ENCODE results near the gene ASIC5.
"Not testable (repeated sequence)": the region's sequence is repeated elsewhere in the genome, so short reads cannot be mapped to it uniquely, and the experiment has no call there.

ASIC5 gene

DNA sequence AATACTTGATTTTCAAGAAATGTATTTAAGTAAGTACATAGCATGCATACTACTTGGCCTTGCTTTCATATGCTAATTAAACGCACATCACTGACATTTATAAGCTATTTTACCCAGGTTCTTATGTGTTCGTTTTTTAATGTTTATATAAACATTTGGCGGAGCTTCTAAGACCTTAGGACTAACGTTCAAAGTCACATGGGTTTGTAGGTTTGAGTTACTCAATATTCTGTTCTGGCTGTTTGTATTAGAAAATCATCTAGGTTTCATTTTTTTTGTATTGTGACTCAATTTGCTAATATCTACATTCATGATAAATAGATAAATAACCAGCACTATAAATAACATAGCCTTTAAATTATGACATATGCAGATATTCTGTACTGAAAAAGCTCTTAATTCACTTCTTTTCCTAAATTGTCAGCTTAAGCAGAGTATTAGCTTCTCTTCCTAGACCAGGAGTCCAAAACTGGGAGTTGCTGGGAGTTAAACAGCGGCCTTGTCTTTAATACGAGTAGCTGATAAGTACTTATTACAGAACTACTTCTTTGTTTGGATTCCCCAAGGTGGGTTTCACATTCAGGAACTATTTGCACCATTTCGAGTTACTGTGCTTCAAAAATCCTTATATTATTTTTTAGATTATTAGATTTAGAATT is 65.3 kb downstream of the ASIC5 start:
- DNase-seq (ENCODE audit: low spot score) = no peak

GRCh38 chr4:155799794-155800123 is 66.3 kb downstream of the ASIC5 start:
- no peak for DNase-seq (ENCODE audit: low spot score)

DNA sequence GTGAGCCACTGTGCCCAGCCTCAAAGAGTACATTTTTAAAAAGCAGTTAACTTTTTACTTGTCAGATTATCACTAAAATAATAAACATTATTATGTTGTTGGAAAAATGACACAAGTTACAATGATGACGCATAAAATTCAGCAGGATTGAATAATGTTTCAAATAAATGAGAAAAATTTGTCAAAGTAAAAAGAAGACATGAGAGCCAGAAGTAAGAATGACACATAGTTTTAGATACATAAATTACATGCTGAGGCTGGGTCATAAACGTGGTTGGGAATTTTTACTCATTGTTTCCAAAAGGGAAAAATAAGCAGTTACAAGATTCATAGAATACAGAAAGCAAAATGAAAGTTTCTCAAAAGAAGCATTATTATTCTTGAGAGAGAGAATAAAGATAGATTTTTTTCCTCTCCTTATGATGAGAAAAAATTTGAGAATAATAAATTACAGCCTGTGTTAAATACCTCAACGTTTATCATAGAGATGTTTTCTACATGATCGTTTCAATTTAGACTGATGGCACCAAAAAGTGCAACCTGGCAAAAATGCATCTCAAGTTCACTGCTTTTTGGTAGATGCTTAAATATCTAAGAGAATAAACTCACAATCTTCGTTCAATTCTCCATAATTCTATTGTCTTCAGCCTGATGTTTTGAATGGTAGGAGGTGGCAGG is 66.8 kb downstream of the ASIC5 start:
- no peak for DNase-seq (ENCODE audit: low spot score)

- DNase-seq (ENCODE audit: low spot score) = not testable (repeated sequence)
Observed at GRCh38 chr4:155797581-155797980, 68.5 kb downstream of the ASIC5 start.

DNA sequence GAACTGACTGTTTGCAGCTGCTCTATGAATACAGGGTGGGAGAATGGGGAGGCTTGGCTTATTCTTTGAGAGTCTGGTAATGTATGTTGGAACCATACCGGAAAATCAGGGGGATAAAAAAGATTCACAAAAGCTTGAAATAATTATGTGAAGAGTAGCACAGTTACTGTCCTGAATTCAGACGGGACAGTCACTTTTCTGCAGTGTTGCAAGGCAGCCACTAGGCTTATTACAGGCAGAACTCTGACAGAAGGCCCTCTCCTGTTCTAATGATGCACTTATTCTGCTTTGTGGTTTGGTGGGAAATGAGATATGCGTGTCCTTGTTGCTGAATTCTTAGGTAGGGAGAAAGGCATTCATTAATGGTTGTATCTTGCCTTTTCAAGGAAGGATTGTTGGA is 70.1 kb downstream of the ASIC5 start:
- DNase-seq (ENCODE audit: low spot score) = peak; percentile 40

GRCh38 chr4:155794589-155795236 is 71.4 kb downstream of the ASIC5 start:
- DNase-seq (ENCODE audit: low spot score) = no peak

DNA sequence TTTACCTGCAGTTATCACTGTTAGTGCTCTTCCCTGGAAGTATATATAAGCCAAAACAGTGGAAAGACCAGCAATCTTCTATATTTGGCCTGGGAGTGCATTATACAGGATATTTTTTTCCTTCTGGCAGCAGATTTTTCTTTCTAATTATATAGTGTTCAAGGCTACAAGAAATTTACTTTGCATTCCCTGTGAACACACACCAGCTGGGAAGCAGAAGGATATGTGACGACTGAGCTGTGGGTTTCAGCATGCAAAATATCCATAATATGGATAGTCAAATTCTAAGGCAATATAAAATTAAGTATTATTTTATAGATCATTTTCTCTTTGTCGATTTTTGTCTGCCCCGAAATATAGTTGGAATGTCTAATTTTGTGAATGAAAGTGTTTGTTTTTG is 76.1 kb downstream of the ASIC5 start:
- DNase-seq (ENCODE audit: low spot score) = no peak

GRCh38 chr4:155789391-155789790 is 76.7 kb downstream of the ASIC5 start:
- DNase-seq (ENCODE audit: low spot score) = no peak

DNA sequence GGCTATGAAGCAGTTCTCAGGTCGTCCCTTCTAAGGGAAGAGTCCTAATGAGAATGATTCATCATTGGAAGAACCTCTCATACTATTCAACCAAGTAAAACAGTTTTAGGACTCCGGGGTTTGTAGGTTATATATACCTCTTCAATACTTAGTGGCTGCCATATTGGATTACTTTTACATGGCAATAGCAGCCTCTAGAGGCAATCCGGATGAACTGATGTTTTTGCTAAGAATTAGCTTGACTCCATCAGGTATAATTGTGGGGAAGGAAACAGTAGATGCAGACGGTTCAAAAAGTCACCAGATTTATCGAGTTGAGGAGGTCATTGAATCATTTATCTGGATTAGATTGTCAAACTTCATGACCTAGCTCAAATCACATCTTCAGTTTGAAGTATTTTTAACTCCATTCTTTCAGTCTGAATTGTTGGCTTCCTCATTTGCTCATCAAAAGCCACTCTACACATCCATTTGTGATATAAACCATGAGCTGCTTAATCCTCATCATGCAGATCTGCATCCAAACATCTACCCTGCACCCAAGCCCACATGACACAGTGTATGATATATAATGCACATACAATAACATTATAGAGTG is 78.9 kb downstream of the ASIC5 start:
- peak; percentile 75 for DNase-seq (ENCODE audit: low spot score)

DNA sequence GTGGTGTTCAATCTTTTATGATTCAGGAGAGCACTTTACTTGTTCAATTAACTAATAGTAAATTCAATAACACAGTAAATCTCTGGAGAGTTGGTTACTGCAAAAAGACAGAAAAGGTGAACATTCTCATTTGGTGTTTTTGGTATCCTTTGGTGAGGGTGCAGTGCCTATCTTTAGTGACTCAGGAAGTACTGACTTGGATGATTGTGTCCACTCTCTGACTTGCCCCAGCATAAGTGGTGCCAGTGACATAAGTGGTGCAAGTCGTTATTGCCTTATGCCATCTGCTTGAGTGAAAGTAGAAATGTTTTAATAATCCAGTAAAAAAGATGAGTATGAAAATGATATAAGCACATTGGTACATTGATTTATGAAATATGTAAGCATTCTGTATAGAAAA is 80.2 kb downstream of the ASIC5 start:
- no peak for DNase-seq (ENCODE audit: low spot score)

GRCh38 chr4:155784637-155785036 is 81.4 kb downstream of the ASIC5 start:
- DNase-seq (ENCODE audit: low spot score) = no peak

DNA sequence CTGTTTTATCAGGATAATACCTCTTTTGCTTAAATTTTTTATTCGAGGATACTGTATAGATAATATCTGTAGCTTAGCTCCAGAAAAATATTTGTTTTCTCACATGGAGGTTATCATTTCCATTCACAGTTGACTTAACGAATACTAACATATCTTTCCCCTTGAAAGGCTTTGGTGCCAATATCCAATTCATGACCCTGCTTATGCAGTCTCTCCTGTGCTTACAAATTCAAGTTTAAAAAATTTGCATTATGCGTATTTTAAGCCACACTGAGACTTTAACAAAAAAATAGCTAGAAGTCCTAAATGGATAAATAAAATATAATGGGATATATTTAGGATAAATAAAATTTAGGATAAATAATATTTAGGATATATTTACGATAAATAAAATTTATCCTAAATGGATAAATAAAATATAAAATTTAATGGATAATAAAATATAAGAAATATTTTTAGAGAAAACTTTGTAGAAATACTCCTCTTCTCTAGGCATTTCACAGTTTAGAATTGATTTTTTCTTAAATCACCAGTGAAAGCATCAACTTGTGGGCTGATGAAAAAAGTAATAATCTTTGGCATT is 84.7 kb downstream of the ASIC5 start:
- no peak for DNase-seq (ENCODE audit: low spot score)

- DNase-seq (ENCODE audit: low spot score) = no peak
Observed at GRCh38 chr4:155780775-155781174, 85.3 kb downstream of the ASIC5 start.
